CD4-positive, alpha-beta T cell treated with Interleukin-17A for 1 hour (primary cell): ENCODE data around the gene SAA4.

Experiments
- DNase-seq: peaks from one replicate; pipeline ENCODE4 v3.0.0-alpha.2; 2020

The SAA4 gene

DNA sequence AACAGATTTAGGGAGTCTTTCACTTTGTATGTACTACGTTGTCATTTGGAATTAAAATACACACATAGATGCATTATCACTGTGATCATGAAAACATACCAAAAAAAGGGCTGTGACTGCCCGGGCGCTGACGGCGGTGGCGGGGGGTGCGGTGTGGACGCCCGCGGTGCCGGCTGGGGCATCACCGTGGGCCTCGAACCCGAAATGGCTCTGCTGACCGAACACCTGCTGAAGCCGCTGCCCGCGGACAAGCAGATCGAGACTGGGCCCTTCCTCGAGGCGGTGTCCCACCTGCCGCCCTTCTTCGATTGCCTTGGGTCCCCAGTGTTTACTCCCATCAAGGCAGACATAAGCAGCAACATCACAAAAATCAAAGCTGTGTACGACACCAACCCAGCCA, 47.8 kb downstream of the SAA4 start:
- no peak for DNase-seq
